ENCODE results near the gene PAFAH1B2. TPM values are rescaled to one million over a fixed set of nuclear protein-coding genes. Genes with fewer than 3 reads are reported as not detected.

Gene PAFAH1B2
- total and polyA plus RNA-seq, 4 donors, result 22.2 to 73.1 (median 47.3) TPM

DNA sequence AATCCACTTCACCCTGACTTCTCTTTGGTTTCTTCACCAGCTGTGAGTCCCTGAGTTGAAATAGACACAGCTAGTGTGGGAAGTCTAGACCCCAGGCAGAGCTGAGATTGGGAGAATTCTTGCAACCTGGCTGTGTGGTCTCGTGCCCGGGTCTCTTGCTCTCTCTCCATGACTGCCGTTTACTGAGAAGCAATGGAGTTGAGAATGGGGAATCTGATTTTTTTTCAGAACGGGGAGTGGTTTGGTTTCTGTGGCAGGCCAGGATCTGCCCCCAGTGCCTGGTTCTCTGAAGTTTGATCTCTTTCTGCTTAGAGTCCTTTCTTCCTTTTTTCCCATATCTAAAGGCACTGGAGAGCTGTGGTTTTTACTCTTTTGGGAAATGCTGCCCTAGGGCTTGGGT is 35.9 kb downstream of the PAFAH1B2 start:
- 19 to 46% methylated on average over 4 of the region's 4 CpGs for WGBS, 2 donors
- Histone ChIP-seq H3K36me3 (ENCODE audit: control insufficient read depth in 4 of 4, insufficient read depth in 4 of 4, low read length in 4 of 4) (peaks cover 6 to 15% (median 10%) of the 10 kb centered on the region in 4 donors), H3K9ac (ENCODE audit: insufficient read depth in 1 of 2, low read length in 2 of 2) (peak overlapping the region in 1 of 2 donors; percentile 80), H3K4me1 (ENCODE audit: control insufficient read depth in 5 of 5, insufficient read depth in 5 of 5, low read length in 5 of 5) (peaks cover 10 to 25% (median 13%) of the 10 kb centered on the region in 5 donors), H3K27me3 (ENCODE audit: control insufficient read depth in 3 of 3, insufficient read depth in 3 of 3, low read length in 2 of 3) (no peaks in the 10 kb centered on the region), H3K9me3 (ENCODE audit: control insufficient read depth in 4 of 4, insufficient read depth in 3 of 4, low read length in 3 of 4) (no peaks in the 10 kb centered on the region), H3K27ac (ENCODE audit: low read depth in 1 of 2, low read length in 1 of 2) (peak overlapping the region in 1 of 2 donors; percentile 97), H3K4me3 (peak overlapping the region; percentile 91)
- no peak for DNase-seq
- no peak for ATAC-seq (ENCODE audit: insufficient read depth, low FRiP score)
- TF ChIP-seq, protein P1, sequence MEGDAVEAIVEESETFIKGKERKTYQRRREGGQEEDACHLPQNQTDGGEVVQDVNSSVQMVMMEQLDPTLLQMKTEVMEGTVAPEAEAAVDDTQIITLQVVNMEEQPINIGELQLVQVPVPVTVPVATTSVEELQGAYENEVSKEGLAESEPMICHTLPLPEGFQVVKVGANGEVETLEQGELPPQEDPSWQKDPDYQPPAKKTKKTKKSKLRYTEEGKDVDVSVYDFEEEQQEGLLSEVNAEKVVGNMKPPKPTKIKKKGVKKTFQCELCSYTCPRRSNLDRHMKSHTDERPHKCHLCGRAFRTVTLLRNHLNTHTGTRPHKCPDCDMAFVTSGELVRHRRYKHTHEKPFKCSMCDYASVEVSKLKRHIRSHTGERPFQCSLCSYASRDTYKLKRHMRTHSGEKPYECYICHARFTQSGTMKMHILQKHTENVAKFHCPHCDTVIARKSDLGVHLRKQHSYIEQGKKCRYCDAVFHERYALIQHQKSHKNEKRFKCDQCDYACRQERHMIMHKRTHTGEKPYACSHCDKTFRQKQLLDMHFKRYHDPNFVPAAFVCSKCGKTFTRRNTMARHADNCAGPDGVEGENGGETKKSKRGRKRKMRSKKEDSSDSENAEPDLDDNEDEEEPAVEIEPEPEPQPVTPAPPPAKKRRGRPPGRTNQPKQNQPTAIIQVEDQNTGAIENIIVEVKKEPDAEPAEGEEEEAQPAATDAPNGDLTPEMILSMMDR (IDR thresholded peaks at IDR 0.05; ENCODE audit: control extremely low read depth, extremely low read depth), result no peak

DNA sequence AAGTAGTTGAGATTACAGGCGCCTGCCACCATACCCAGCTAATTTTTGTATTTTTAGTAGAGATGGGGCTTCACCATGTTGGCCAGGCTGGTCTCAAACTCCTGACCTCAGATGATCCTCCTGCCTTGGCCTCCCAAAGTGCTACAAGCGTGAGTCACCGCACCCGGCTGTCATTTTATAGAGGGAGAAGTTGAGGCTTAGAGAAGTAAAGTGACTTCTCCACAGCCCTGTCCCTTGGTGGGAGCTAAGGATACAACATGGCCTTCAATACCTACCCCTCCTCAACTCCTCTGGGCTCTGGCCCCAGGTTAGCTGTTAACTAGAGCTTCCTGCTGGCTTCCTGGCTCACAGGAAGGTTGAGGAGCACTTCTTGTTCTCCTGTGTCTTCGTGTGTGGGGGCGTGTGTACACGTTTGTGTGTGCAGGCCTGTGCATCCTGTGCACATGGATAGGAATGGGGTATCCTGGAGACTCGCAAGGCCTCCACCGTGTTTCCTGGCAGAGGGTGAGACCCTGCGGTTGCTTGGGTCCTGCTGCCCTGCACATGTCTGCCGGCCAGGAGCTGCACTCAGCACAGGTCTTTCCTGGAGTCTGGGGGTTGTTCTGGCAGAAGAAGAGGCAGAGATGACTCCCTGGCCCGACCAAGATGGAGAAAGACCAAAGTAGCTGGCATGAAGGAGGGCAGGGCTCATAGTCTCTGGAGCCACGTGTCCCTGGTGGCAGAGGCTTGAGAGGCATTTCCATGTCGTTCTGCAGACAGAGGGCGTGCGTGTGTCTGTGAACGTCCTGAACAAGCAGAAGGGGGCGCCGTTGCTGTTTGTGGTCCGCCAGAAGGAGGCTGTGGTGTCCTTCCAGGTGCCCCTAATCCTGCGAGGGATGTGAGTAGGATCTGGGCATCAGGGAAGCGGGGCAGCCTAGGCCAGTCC is 36.8 kb downstream of the PAFAH1B2 start:
- WGBS, 2 donors, result 45 to 52% methylated on average over 22 of the region's 22 CpGs
- DNase-seq (peak in 2 of 3 donors; percentile 71), ATAC-seq (ENCODE audit: insufficient read depth, low FRiP score) (no peak)
- no peak overlapping the region for H3K9ac ChIP-seq (ENCODE audit: insufficient read depth in 1 of 2, low read length in 2 of 2)
- TF ChIP-seq, protein P1 (IDR thresholded peaks at IDR 0.05; ENCODE audit: control extremely low read depth, extremely low read depth), result peak; percentile 56
- peaks cover 10 to 25% (median 13%) of the 10 kb centered on the region in 5 donors for H3K4me1 ChIP-seq (ENCODE audit: control insufficient read depth in 5 of 5, insufficient read depth in 5 of 5, low read length in 5 of 5)
- H3K27me3 ChIP-seq (ENCODE audit: control insufficient read depth in 3 of 3, insufficient read depth in 3 of 3, low read length in 2 of 3), result no peaks in the 10 kb centered on the region
- no peak overlapping the region for H3K4me3 ChIP-seq
- peaks cover 6 to 18% (median 10%) of the 10 kb centered on the region in 4 donors for H3K36me3 ChIP-seq (ENCODE audit: control insufficient read depth in 4 of 4, insufficient read depth in 4 of 4, low read length in 4 of 4)
- H3K9me3 ChIP-seq (ENCODE audit: control insufficient read depth in 4 of 4, insufficient read depth in 3 of 4, low read length in 3 of 4), result no peaks in the 10 kb centered on the region
- peak overlapping the region in 1 of 2 donors; percentile 15 for H3K27ac ChIP-seq (ENCODE audit: low read depth in 1 of 2, low read length in 1 of 2)

DNA sequence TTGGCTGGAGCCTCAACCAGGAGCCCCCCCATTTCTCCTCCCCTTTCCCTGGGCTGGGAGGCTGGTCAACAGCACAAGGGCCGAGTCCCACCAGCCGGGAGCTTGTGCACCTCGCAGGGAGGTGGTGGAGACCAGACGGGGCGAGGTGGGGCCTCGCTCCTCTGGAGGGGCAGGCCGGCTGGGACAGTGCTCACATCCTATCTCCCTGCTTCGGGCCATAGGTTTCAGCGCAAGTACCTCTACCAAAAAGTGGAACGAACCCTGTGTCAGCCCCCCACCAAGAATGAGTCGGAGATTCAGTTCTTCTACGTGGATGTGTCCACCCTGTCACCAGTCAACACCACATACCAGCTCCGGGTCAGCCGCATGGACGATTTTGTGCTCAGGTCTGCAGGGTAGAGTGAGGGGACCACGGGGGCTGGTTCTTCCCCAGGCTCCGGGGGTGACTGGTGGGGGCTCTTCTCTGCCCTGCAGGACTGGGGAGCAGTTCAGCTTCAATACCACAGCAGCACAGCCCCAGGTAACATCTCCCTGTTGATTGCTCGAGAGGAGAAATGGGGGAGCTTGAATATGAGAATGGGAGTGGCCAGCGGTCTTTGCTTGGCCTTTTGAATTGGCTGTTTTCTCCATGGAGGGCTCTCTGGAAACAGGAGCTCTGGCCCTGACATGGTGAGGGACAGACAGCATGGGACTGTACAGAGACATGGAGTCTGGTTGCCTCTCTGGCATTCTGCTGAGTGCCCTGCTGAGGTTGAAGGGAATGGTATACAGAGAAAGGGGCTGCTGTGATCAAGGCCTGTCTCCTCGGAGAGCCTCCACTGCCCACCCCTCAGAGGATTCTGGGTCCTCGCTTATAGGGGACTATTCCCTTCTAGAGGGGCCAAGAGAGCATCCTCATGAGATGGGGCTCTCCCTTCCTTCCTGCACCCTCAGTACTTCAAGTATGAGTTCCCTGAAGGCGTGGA is 37.8 kb downstream of the PAFAH1B2 start:
- Histone ChIP-seq H3K36me3 (ENCODE audit: control insufficient read depth in 4 of 4, insufficient read depth in 4 of 4, low read length in 4 of 4) (peaks cover 6 to 21% (median 10%) of the 10 kb centered on the region in 4 donors), H3K27me3 (ENCODE audit: control insufficient read depth in 3 of 3, insufficient read depth in 3 of 3, low read length in 2 of 3) (no peaks in the 10 kb centered on the region), H3K9me3 (ENCODE audit: control insufficient read depth in 4 of 4, insufficient read depth in 3 of 4, low read length in 3 of 4) (no peaks in the 10 kb centered on the region), H3K4me1 (ENCODE audit: control insufficient read depth in 5 of 5, insufficient read depth in 5 of 5, low read length in 5 of 5) (peaks cover 10 to 25% (median 13%) of the 10 kb centered on the region in 5 donors), H3K4me3 (no peak overlapping the region), H3K27ac (ENCODE audit: low read depth in 1 of 2, low read length in 1 of 2) (no peak overlapping the region), H3K9ac (ENCODE audit: insufficient read depth in 1 of 2, low read length in 2 of 2) (no peak overlapping the region)
- WGBS, 2 donors, result 93 to 97% methylated on average over 20 to 22 of the region's 22 CpGs
- DNase-seq, result no peak
- TF ChIP-seq, protein P1 (IDR thresholded peaks at IDR 0.05; ENCODE audit: control extremely low read depth, extremely low read depth), result no peak
- no peak for ATAC-seq (ENCODE audit: insufficient read depth, low FRiP score)
